Measurements from ENCODE around the gene POLRMT.
"Not testable (repeated sequence)": the region's sequence is repeated elsewhere in the genome, so short reads cannot be mapped to it uniquely, and the experiment has no call there.

Gene POLRMT

GRCh38 chr19:621819-622218 lies 11.5 kb downstream of the POLRMT start:
- H3K27ac ChIP-seq, result no peak overlapping the region
- no peak for TF ChIP-seq CTCF (IDR thresholded peaks at IDR 0.05; ENCODE audit: low read depth, low read length, missing control alignments)
- H3K4me3 ChIP-seq (ENCODE audit: low read depth, low read length), result no peak overlapping the region
- H3K27me3 ChIP-seq (replicated peaks), result no peaks in the 10 kb centered on the region
- peaks cover 71% of the 10 kb centered on the region for H3K36me3 ChIP-seq (replicated peaks)
- no peak for DNase-seq
- in situ Hi-C loops (cut with HindIII; ENCODE audit: low pct_ligation_motif_present, low sequenced_read_pairs), result no loop called here

GRCh38 chr19:621191-621590 lies 12.1 kb downstream of the POLRMT start:
- H3K27ac ChIP-seq; in situ Hi-C loops (cut with HindIII; ENCODE audit: low pct_ligation_motif_present, low sequenced_read_pairs); H3K4me3 ChIP-seq (ENCODE audit: low read depth, low read length); H3K27me3 ChIP-seq (replicated peaks); DNase-seq: not testable (repeated sequence)
- peaks cover 71% of the 10 kb centered on the region for H3K36me3 ChIP-seq (replicated peaks)

GRCh38 chr19:620166-620862 lies 13.0 kb downstream of the POLRMT start:
- TF ChIP-seq CTCF (IDR thresholded peaks at IDR 0.05; ENCODE audit: low read depth, low read length, missing control alignments), result no peak
- DNase-seq, result no peak
- in situ Hi-C loops (cut with HindIII; ENCODE audit: low pct_ligation_motif_present, low sequenced_read_pairs), result no loop called here
- H3K27ac ChIP-seq, result no peak overlapping the region
- no peak overlapping the region for H3K4me3 ChIP-seq (ENCODE audit: low read depth, low read length)
- no peaks in the 10 kb centered on the region for H3K27me3 ChIP-seq (replicated peaks)
- peaks cover 69% of the 10 kb centered on the region for H3K36me3 ChIP-seq (replicated peaks)

DNA sequence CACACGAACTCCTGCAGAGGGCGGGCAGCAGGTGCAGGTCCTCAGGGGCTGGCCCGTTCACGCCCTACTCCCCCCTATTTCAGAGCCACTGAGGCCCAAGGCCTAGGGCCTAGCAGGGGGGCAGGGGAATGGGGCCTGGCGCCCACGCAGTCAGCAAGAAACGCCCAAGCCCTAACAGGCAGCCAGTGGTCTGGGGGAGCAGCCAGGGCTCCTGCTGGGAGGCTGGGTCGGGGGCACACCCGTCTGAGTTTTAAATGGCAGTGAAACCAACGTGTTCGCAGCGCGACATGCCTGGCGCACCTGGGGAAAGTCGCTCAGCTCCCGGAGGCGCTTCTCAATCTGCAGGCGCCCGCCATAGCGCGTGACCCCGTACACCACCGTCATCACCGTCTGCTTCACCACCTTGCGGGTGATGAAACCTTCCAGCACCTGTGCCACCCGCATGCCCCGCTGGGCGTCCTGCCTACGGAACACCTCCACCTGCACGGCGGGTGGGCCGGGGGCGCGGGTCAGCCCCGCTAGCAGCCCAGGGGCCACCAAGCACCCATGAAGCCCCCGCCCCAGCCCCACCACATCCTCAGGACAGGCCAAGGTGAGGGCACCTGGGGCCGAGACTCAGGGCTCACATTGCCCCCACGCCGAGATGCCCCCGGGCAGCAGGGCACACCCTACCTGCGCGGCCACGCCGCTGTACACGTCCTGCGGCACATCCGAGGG lies 13.9 kb downstream of the POLRMT start:
- Histone ChIP-seq H3K4me3 (ENCODE audit: low read depth, low read length) (no peak overlapping the region), H3K27ac (no peak overlapping the region), H3K27me3 (replicated peaks) (no peaks in the 10 kb centered on the region), H3K36me3 (replicated peaks) (peaks cover 67% of the 10 kb centered on the region)
- in situ Hi-C loops (cut with HindIII; ENCODE audit: low pct_ligation_motif_present, low sequenced_read_pairs), result no loop called here
- DNase-seq, result no peak
- no peak for TF ChIP-seq CTCF (IDR thresholded peaks at IDR 0.05; ENCODE audit: low read depth, low read length, missing control alignments)

DNA sequence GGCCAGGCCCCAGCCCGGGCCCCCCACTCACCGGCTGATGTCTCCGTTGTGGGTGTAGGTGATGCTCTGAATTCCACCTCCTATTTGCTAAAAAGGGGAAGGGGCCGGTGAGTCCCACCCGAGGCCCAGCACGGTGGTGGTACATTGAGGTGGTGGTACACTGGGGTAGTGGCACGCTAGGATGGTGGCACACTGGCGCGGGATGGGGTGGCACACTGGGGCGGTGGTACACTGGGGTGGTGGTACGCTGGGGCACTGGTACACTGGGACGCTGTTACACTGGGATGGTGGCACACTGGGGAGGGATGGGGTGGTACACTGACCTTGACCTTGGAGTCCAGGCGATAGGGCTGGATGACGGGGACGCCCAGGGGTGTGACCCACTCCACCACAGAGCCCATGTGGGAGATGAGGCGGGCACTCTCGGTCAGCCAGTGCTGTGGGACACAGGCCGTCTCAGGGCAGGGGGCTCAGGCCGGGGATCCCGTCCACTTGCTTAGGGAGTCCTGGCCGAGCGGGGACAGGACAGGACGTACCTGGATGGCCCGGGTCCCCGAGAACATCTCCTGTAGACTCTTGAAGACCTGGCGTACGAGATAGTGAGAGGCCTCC lies 14.6 kb downstream of the POLRMT start:
- H3K36me3 ChIP-seq (replicated peaks), result peaks cover 64% of the 10 kb centered on the region
- no peaks in the 10 kb centered on the region for H3K27me3 ChIP-seq (replicated peaks)
- no peak overlapping the region for H3K27ac ChIP-seq
- TF ChIP-seq CTCF (IDR thresholded peaks at IDR 0.05; ENCODE audit: low read depth, low read length, missing control alignments), result no peak
- DNase-seq, result no peak
- H3K4me3 ChIP-seq (ENCODE audit: low read depth, low read length), result no peak overlapping the region
- in situ Hi-C loops (cut with HindIII; ENCODE audit: low pct_ligation_motif_present, low sequenced_read_pairs), result no loop called here

DNA sequence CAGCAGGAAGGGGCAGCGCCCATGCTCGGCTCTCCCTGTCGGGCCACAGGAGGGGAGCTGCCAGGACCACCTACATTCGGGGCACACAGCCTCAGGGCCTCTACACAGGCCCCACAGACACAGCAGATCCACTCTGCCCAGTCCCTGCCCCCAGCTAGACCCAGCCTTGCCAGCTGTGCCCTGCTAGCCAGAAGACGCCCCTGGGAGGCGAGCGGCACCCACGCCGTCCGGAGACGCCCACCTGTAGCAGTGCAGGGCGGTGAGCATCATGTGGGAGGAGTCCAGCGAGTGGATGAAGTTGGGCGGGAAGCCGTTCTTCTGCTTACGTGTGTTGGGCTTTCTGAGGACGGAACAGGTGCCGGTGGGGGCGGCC lies 15.1 kb downstream of the POLRMT start:
- DNase-seq, result no peak
- Histone ChIP-seq H3K4me3 (ENCODE audit: low read depth, low read length) (no peak overlapping the region), H3K27me3 (replicated peaks) (no peaks in the 10 kb centered on the region), H3K36me3 (replicated peaks) (peaks cover 64% of the 10 kb centered on the region), H3K27ac (no peak overlapping the region)
- TF ChIP-seq CTCF (IDR thresholded peaks at IDR 0.05; ENCODE audit: low read depth, low read length, missing control alignments), result no peak
- in situ Hi-C loops (cut with HindIII; ENCODE audit: low pct_ligation_motif_present, low sequenced_read_pairs), result no loop called here
